ENCODE data around the gene ZBTB42. TPM values are rescaled to one million over a fixed set of nuclear protein-coding genes. Genes with fewer than 3 reads are reported as not detected.

Gene ZBTB42
- total RNA-seq: 5.1 and 7.0 TPM in 2 replicates

DNA sequence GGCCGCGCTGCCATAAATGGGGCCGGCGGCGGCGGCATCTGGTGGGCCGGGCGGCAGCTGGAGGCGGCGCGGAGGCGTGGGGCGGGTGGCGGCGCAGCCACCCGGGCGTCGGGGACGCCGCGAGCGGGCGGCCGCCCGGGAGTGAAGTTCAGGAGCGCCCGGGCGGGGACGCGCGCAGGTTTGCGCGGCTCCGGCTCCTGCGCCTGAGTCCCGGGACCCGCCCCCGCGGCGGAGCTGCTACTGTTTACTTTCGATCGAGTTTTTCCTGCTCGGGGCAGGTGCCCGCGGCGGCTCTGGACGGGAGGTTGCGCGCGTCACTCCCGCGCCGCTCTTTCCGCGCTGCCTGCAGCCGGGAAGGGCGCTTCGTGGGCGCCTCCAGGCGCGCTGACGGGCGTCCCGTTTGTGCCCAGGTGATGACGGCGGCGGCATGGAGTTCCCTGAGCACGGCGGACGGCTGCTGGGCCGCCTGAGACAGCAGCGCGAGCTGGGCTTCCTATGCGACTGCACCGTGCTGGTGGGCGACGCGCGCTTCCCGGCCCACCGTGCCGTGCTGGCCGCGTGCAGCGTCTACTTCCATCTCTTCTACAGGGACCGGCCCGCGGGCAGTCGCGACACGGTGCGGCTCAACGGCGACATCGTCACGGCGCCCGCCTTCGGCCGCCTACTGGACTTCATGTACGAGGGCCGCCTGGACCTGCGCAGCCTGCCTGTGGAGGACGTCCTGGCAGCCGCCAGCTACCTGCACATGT lies at the start of gene ZBTB42:
Gene ZBTB42, plus strand, starts transcription at position 331 of the 749 bp plus-strand sequence. Its CDS starts 97 bp downstream, at position 428.
- peak; percentile 63 for DNase-seq

- no peak for DNase-seq
These were observed 49.1 kb upstream of the ZBTB42 start for GRCh38 chr14:104751539-104752422.

GRCh38 chr14:104752423-104752734 lies 48.5 kb upstream of the ZBTB42 start:
- DNase-seq: no peak

DNA sequence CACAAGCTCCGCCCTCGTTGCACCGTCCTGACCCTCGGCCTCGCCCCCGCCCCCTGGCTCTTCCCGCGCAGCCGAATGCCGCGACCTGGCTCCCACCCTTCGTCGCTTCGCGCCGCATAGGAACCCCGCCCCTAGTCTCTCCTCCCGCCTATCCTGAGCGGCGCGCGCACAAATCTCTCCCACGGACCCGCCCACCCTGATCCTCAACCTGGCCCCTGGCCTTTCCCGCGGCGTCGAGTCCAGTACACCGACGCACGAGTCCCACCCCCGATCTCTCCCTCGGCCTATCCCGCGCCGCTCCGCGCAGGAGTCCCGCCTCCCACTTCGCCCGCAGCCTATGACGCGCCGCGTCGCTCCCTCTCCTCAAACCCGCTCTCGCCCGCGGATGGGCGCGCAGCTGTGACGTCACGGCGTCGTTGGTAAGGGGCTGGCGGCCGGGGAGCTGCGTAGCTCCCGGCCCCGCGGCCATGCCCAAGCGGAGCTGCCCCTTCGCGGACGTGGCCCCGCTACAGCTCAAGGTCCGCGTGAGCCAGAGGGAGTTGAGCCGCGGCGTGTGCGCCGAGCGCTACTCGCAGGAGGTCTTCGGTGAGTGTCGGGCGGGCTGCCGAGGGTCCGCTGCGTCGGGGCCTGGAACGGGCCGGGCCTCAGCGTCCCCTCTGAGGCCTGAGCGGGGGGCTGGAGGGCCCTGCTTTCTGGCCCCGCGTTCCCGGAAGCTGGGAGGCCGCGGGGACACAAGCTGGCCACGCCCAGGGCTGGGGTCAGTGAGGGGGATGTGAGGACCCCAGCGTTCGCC lies 48.0 kb upstream of the ZBTB42 start, which contains the start of gene SIVA1:
Gene SIVA1, plus strand, starts transcription at position 413 of the 793 bp plus-strand sequence. Its CDS starts 55 bp downstream, at position 468.
- peak; percentile 100 for DNase-seq

DNA sequence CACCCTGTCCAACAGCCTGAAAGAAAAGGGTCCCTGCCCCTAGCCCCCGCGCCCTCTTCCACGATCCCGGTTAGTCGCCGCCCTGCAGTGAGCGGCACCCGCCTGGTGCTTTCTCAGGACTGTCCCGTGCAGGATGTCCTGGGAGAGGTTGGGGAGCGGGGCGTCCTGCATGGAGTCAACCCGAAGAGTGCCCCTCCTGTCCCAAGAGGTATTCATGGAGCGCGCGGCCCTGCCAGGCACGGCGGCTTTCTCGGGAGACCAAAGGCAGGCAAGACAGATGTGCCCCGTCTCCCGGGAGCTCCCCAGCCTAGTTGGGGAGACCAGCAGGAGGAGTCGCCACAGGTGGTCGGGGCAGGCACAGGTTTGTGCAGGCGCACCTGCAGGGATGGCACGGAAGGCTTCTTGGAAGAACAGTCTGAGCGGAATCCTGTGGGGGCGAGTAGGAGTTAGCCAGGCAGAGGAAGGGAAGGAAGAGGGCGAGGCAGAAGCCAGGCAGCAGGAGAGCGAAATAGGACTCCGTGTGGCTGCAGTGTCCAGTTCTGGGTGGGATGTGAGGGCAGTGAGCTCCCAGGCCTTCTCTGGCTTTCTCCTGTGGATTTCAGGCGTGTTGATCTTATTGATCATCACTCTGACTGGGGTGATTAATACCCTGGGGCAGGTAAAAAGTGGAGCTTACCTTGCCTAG lies 47.2 kb upstream of the ZBTB42 start:
- peak; percentile 42 for DNase-seq

GRCh38 chr14:104754213-104754851 lies 46.6 kb upstream of the ZBTB42 start:
- DNase-seq: no peak

GRCh38 chr14:104755621-104756020 lies 45.3 kb upstream of the ZBTB42 start:
- no peak for DNase-seq

DNA sequence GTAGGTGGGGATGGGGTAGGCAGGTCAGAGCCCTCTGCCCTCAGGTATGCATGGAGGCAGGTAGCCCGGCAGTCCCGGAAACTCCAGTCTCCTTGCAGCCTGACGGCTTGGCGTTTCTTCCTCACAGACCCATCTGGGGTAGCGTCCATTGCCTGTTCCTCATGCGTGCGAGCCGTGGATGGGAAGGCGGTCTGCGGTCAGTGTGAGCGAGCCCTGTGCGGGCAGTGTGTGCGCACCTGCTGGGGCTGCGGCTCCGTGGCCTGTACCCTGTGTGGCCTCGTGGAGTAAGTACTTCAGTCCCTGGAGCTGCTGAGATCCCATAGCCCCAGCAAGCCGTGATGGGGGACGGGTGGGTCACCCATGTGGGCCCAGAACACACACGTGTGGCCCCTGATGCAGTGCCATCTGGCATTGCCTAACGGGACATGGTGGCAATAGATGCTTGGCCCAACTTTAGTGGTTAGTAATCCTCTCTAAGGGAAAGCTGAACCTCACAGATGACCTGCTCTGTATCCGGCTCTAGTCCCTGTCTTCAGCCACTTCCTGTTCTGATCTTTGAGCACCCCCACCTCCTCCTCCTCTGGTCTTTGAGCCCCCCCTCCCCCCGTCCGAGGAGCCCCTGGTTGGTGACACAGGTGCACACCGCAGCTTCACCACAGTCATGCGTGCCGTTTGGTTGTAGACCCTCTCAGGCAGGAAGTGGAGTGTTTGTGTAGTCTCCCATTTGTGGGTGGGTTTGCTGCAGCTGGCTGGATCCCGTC lies 44.2 kb upstream of the ZBTB42 start:
- DNase-seq: no peak

- DNase-seq: no peak
These were observed 43.7 kb upstream of the ZBTB42 start for GRCh38 chr14:104757238-104757585.

GRCh38 chr14:104757681-104758392 lies 43.1 kb upstream of the ZBTB42 start:
- no peak for DNase-seq

GRCh38 chr14:104758981-104759969 lies 41.6 kb upstream of the ZBTB42 start:
- no peak for DNase-seq

DNA sequence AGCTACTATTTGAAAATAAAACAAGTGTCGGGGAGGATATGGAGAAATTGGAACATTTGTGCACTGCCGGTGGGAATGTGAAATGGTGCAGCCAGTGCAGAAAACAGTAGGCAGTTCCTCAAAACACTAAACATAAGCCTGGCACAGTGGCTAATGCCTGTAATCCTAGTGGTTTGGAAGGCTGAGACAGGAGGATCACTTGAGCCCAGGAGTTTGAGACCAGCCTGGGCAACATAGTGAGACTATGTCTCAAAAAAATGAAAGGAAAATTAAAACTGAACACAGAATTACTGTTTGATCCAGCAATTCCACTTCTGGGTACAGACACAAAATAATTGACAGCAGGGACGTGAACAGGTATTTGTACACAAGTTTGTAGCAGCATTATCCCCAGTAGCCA lies 35.4 kb upstream of the ZBTB42 start:
- no peak for DNase-seq

DNA sequence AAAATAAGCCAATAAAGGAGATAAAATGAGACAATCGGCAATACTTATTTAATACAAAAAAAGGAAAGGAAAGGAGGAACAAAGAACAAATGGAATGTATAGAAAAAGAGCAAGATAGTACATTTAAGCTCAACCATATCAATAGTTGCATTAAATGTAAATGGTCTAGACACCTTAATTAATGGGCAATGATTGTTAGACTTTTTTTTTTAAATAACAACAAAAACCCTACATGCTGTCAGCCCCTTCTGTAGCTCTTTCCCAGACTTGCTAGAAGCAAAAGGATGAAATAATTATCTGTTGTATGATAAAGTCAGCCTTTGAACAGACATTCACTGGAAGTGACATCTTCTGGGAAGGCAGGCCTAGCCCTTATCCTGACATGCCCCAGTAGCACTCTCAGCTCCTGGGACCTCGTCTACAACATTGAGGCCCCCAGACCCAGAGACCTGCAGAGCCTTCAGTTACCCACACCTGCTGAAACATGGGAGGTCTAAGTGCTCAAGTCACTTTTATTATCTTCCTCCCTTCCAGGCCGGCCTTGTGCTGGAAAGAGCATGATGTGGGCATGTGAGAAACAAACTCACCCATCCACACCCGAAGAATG lies 34.5 kb upstream of the ZBTB42 start:
- DNase-seq: no peak

- peak; percentile 10 for DNase-seq
These were observed 33.9 kb upstream of the ZBTB42 start for GRCh38 chr14:104766863-104767633.

DNA sequence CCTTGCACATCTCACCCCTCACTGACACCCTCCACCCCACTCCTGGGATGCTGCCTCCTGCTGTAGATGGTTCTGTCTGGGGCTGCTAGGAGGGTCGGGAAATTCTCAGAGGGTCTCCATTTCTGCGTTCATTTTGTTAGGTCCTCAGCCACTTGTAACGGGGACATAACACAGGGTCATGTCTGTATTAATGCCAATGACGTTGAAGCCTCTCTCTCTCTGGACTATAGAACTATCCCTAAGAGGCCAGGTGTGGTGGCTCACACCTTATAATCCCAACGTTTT lies 33.3 kb upstream of the ZBTB42 start:
- no peak for DNase-seq

GRCh38 chr14:104768437-104769323 lies 32.2 kb upstream of the ZBTB42 start:
- peak; percentile 88 for DNase-seq

All from dermis blood vessel endothelial cell (primary cell).